ENCODE measurements around the gene DNAL4. TPM values are rescaled to one million over a fixed set of nuclear protein-coding genes. Genes with fewer than 3 reads are reported as not detected.

Gene DNAL4
- total RNA-seq, 1 donor from 2014 or later, result 10.0 TPM

DNA sequence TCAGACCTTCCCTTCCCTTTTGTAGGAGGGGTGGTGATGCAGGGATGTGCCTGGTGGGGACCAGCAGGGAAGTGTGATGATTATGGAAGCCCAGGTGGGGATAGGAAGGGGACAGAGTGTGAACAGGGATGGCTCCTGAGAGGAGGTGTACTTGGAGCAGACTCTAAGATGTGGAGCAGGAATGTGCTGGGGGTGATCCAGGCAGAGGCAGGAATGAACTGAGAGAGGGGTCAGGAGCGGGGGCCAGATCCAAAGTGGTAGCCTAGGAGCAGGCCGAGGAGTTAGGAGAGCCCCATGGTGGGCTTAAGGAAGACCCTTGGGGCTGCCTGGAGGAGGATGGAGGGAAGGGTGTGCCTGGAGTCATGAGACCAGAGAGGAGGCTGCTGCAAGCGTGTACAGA is 46.2 kb upstream of the DNAL4 start:
- H3K36me3 ChIP-seq, result no peaks in the 10 kb centered on the region
- H3K27ac ChIP-seq (replicated peaks), result no peak overlapping the region
- H3K4me1 ChIP-seq, result peaks cover 24% of the 10 kb centered on the region
- no peak overlapping the region for H3K4me3 ChIP-seq
- TF ChIP-seq, protein P1, sequence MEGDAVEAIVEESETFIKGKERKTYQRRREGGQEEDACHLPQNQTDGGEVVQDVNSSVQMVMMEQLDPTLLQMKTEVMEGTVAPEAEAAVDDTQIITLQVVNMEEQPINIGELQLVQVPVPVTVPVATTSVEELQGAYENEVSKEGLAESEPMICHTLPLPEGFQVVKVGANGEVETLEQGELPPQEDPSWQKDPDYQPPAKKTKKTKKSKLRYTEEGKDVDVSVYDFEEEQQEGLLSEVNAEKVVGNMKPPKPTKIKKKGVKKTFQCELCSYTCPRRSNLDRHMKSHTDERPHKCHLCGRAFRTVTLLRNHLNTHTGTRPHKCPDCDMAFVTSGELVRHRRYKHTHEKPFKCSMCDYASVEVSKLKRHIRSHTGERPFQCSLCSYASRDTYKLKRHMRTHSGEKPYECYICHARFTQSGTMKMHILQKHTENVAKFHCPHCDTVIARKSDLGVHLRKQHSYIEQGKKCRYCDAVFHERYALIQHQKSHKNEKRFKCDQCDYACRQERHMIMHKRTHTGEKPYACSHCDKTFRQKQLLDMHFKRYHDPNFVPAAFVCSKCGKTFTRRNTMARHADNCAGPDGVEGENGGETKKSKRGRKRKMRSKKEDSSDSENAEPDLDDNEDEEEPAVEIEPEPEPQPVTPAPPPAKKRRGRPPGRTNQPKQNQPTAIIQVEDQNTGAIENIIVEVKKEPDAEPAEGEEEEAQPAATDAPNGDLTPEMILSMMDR (IDR thresholded peaks at IDR 0.05; ENCODE audit: borderline replicate concordance), result no peak
- DNase-seq, result no peak
- intact Hi-C loops (cut with micrococcal nuclease), result no loop called here
- no peaks in the 10 kb centered on the region for H3K9me3 ChIP-seq (replicated peaks)
- peaks cover 44% of the 10 kb centered on the region for H3K27me3 ChIP-seq (ENCODE audit: low read depth)

DNA sequence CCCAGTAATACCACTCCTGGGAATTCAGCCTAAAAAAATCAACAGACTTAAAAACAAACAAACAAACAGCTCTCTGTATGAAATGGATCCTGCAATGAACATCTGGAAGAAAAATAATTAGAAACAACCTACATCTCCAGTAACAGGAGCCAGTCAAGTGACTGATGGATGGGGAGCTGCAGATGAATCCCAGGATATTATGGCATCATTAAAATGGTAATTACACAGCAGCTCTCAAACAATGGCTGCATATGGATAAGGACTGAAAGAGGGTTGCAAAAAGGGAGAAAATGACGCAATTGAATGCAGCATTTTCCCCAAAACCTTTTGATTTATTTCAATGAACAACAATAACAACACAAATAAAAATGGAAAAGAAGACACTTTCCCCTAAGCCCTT is 45.7 kb upstream of the DNAL4 start:
- intact Hi-C loops (cut with micrococcal nuclease), result no loop called here
- H3K36me3 ChIP-seq, result no peaks in the 10 kb centered on the region
- TF ChIP-seq, protein P1 (IDR thresholded peaks at IDR 0.05; ENCODE audit: borderline replicate concordance), result no peak
- no peaks in the 10 kb centered on the region for H3K9me3 ChIP-seq (replicated peaks)
- H3K27ac ChIP-seq (replicated peaks), result no peak overlapping the region
- no peak overlapping the region for H3K4me3 ChIP-seq
- peaks cover 24% of the 10 kb centered on the region for H3K4me1 ChIP-seq
- DNase-seq, result no peak
- peaks cover 44% of the 10 kb centered on the region for H3K27me3 ChIP-seq (ENCODE audit: low read depth)

DNA sequence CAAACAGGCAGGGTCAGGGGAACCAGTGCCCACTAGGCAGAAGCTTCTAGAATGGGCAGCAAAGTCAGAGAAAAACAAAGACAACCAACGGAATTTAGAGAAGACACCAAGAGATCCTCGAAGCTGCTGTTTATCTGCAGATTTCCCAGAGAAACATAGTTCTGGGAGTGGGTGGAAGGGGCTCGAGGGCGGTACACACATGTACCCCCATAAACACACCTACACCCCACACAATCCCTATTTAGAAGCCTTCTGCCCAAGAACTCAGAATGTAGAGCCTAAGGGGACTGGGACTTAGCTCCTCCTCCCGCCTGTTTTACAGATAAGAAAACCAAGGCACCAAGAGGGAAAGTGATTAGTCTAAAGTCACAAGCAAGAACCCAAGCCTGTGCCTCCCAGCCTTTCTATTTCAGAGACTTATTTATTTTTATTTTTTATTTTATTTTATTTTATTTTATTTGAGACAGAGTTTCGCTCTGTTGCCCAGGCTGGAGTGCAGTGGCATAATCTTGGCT is 43.5 kb upstream of the DNAL4 start:
- H3K4me3 ChIP-seq, result no peak overlapping the region
- no peaks in the 10 kb centered on the region for H3K9me3 ChIP-seq (replicated peaks)
- intact Hi-C loops (cut with micrococcal nuclease), result no loop called here
- TF ChIP-seq, protein P1 (IDR thresholded peaks at IDR 0.05; ENCODE audit: borderline replicate concordance), result no peak
- H3K27me3 ChIP-seq (ENCODE audit: low read depth), result peaks cover 30% of the 10 kb centered on the region
- peaks cover 12% of the 10 kb centered on the region for H3K4me1 ChIP-seq
- no peak for DNase-seq
- H3K36me3 ChIP-seq, result no peaks in the 10 kb centered on the region
- H3K27ac ChIP-seq (replicated peaks), result no peak overlapping the region

DNA sequence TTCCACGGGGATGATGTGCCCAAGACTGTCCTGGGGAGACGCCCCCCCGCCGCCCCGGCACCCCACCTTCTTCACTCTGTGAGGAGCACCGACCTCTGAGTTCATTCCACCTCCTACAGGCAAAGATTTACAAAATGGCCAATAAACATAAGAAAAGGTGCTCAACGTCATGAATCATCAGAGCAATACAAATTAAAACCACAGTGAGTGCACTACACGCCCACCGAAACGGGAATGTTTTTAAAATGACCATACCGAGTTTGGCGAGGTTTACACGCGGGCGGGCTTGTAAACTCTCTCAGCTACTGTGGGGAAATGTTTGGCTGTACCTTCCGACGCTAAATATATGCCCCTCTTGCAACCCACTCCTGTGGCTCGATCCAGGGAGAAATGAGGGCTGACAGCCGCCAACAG is 42.0 kb upstream of the DNAL4 start:
- no peaks in the 10 kb centered on the region for H3K9me3 ChIP-seq (replicated peaks)
- H3K4me1 ChIP-seq, result no peaks in the 10 kb centered on the region
- intact Hi-C loops (cut with micrococcal nuclease), result no loop called here
- DNase-seq, result no peak
- no peak overlapping the region for H3K4me3 ChIP-seq
- H3K27ac ChIP-seq (replicated peaks), result no peak overlapping the region
- TF ChIP-seq, protein P1 (IDR thresholded peaks at IDR 0.05; ENCODE audit: borderline replicate concordance), result no peak
- H3K27me3 ChIP-seq (ENCODE audit: low read depth), result peaks cover 15% of the 10 kb centered on the region
- H3K36me3 ChIP-seq, result no peaks in the 10 kb centered on the region

DNA sequence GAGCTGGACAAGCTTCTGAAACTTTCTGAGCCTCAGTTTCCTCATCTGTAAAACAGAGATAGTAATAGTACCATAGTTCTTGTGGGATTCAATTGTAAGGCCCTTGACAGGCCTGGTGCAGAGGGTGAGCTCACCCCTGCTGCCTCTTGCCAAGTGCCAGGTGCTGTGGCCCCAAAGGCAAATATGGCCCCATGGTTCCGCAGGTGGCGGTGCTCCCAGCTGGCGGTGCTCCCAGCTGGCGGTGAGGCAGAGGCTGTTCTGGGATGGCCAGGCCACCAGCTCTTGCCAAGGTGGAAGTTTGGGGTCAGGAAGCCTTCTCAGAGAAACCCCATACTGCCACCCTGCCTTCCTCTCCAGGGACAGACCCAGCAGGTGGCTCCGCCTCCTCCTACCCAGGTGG is 41.0 kb upstream of the DNAL4 start:
- Histone ChIP-seq H3K4me1 (no peaks in the 10 kb centered on the region), H3K36me3 (no peaks in the 10 kb centered on the region), H3K27ac (replicated peaks) (no peak overlapping the region), H3K27me3 (ENCODE audit: low read depth) (peaks cover 6% of the 10 kb centered on the region), H3K9me3 (replicated peaks) (no peaks in the 10 kb centered on the region), H3K4me3 (no peak overlapping the region)
- no peak for DNase-seq
- TF ChIP-seq, protein P1 (IDR thresholded peaks at IDR 0.05; ENCODE audit: borderline replicate concordance), result no peak
- intact Hi-C loops (cut with micrococcal nuclease), result no loop called here
